ENCODE results near the gene ZNF428. TPM values are rescaled to one million over a fixed set of nuclear protein-coding genes. Genes with fewer than 3 reads are reported as not detected.
A peak's percentile ranks its signal among the peaks of the same experiment; 100 is the strongest.

ZNF428 gene
- polyA plus RNA-seq, 3 donors = 3.8 to 5.6 (median 3.9) TPM

DNA sequence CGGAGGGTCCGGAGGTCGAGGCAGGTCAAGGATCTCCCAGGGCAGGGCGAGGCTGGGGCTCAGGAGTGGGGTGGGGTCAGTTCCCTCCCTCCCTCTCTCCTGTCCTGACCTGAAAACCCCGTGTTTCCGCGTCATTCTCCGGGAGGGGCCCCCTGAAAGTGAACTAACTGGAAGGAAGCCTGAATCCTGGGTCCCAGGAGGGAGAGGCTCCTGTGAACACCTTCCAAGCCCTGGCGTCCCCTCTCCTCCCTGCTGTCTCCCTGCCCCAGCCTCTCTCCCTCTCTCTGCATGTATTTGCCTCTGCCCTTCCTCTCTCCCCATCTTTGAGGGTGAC is 21.0 kb upstream of the ZNF428 start:
- H3K36me3 ChIP-seq (replicated peaks in 1 of 2; ENCODE audit: control insufficient read depth in 1 of 2, insufficient read depth in 2 of 2, low read length in 2 of 2) = no peaks in the 10 kb centered on the region
- Mint-ChIP-seq H3K4me3 (peak overlapping the region; percentile 70 to 86), H3K36me3 (peaks cover 17 to 19% of the 10 kb centered on the region in 2 donors), H3K27me3 (ENCODE audit: low read depth in 3 of 3) (peaks cover 48 to 56% (median 52%) of the 10 kb centered on the region in 3 donors), H3K4me1 (peaks cover 17% of the 10 kb centered on the region), H3K27ac (peak overlapping the region in 1 of 7 donors; percentile 36), H3K9me3 (peaks cover 0 to 23% (median 11%) of the 10 kb centered on the region in 7 donors)
- no peak overlapping the region for H3K9ac ChIP-seq (ENCODE audit: insufficient read depth, low read length, poor library complexity, severe bottlenecking)
- H3K27ac ChIP-seq (ENCODE audit: low read depth in 1 of 2, low read length in 2 of 2) = no peak overlapping the region
- peaks cover 7% of the 10 kb centered on the region for H4K20me1 ChIP-seq (ENCODE audit: insufficient read depth, low read length)
- DNase-seq = no peak
- H3K9me3 ChIP-seq (replicated peaks in 1 of 2; ENCODE audit: control insufficient read depth in 1 of 2, insufficient read depth in 1 of 2, low read length in 2 of 2) = peaks cover 0 to 14% of the 10 kb centered on the region in 2 donors
- TF ChIP-seq, protein P1, sequence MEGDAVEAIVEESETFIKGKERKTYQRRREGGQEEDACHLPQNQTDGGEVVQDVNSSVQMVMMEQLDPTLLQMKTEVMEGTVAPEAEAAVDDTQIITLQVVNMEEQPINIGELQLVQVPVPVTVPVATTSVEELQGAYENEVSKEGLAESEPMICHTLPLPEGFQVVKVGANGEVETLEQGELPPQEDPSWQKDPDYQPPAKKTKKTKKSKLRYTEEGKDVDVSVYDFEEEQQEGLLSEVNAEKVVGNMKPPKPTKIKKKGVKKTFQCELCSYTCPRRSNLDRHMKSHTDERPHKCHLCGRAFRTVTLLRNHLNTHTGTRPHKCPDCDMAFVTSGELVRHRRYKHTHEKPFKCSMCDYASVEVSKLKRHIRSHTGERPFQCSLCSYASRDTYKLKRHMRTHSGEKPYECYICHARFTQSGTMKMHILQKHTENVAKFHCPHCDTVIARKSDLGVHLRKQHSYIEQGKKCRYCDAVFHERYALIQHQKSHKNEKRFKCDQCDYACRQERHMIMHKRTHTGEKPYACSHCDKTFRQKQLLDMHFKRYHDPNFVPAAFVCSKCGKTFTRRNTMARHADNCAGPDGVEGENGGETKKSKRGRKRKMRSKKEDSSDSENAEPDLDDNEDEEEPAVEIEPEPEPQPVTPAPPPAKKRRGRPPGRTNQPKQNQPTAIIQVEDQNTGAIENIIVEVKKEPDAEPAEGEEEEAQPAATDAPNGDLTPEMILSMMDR (IDR thresholded peaks at IDR 0.05) = no peak
- H2AFZ ChIP-seq (ENCODE audit: insufficient read depth, low read depth, low read length, poor library complexity, severe bottlenecking) = no peak overlapping the region
- intact Hi-C loops (cut with micrococcal nuclease) = no loop called here
- peaks cover 36 to 48% of the 10 kb centered on the region in 2 donors for H3K27me3 ChIP-seq (ENCODE audit: control insufficient read depth in 2 of 2, insufficient read depth in 2 of 2, low read length in 2 of 2)
- peak overlapping the region; percentile 67 for H3K4me2 ChIP-seq (replicated peaks; ENCODE audit: extremely low read depth, low read length, poor library complexity, severe bottlenecking)
- peaks cover 6 to 7% of the 10 kb centered on the region in 2 donors for H3K4me1 ChIP-seq (ENCODE audit: control insufficient read depth in 1 of 2, insufficient read depth in 2 of 2, low read length in 2 of 2)
- H3K79me2 ChIP-seq (ENCODE audit: insufficient read depth, low read length) = no peaks in the 10 kb centered on the region
- WGBS (ENCODE audit: insufficient coverage) = 13% methylated on average over 3 of the region's 9 CpGs
- H3K4me3 ChIP-seq (replicated peaks in 1 of 3; ENCODE audit: low read depth in 2 of 3, low read length in 3 of 3) = peak overlapping the region in 1 of 3 experiments; percentile 62

DNA sequence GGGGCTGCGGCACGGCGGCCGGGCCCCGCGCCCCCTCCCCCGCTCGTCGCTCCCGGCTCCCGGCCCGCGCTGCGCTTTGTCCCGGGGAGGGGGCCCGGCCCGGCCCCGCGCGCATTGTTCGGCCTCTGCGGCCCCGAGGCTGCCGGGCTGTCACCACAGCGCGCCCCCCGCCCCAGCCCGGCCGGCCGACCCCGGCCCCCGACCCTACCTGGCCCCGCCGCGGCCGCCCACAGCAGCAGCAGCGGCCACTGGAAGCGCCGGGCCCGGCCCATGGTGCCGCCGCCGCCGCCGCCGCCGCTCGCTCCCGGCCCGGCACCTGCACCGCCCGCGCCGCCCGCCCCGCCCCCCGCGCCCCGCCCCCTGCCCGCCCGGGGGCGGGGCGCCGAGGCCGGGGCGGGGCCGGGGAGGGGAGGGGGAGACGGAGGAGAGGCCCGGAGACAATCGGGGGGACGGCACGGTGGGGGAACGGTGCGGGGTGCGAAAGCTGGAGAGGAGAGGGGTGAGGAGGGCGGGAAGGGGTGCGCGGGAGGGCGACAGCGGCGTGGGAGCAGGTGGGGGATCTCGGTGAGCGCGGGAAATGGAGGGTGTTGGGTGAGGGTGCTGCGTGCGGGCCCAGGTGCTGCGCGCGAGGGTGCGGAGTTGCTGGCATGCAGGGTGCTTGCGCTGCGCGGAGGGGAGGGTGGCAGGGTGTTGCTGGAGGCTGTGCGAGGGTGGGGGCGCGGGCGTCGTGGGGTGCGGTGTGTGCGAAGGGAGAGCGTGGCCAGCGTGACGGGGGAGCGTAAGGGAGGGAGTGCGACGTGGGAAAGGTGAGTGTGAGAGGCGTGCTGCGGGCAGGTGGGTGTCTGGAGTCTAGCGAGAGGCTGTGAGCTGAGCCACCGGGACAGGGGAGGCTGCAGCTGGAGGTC is 20.3 kb upstream of the ZNF428 start, which contains the start of gene CADM4:
CADM4 (minus strand) TSS at position 332 of the 905 bp plus-strand sequence; CDS start at position 272, 60 bp downstream.
- peak within 1 kb of the TSS; percentile 70 to 88 for H3K4me3 Mint-ChIP-seq
- Histone ChIP-seq H3K27ac (ENCODE audit: low read depth in 1 of 2, low read length in 2 of 2) (no peak within 1 kb of the TSS), H3K9me3 (replicated peaks in 1 of 2; ENCODE audit: control insufficient read depth in 1 of 2, insufficient read depth in 1 of 2, low read length in 2 of 2) (peaks cover 0 to 14% of the 10 kb centered on the region in 2 donors), H3K27me3 (ENCODE audit: control insufficient read depth in 2 of 2, insufficient read depth in 2 of 2, low read length in 2 of 2) (peaks cover 36 to 54% of the 10 kb centered on the region in 2 donors), H3K9ac (ENCODE audit: insufficient read depth, low read length, poor library complexity, severe bottlenecking) (no peak within 1 kb of the TSS), H3K4me3 (replicated peaks in 1 of 3; ENCODE audit: low read depth in 2 of 3, low read length in 3 of 3) (peak within 1 kb of the TSS in 1 of 3 experiments; percentile 62), H3K4me1 (ENCODE audit: control insufficient read depth in 1 of 2, insufficient read depth in 2 of 2, low read length in 2 of 2) (peaks cover 6 to 7% of the 10 kb centered on the region in 2 donors), H3K79me2 (ENCODE audit: insufficient read depth, low read length) (no peaks in the 10 kb centered on the region), H4K20me1 (ENCODE audit: insufficient read depth, low read length) (peaks cover 7% of the 10 kb centered on the region), H3K36me3 (replicated peaks in 1 of 2; ENCODE audit: control insufficient read depth in 1 of 2, insufficient read depth in 2 of 2, low read length in 2 of 2) (no peaks in the 10 kb centered on the region), H2AFZ (ENCODE audit: insufficient read depth, low read depth, low read length, poor library complexity, severe bottlenecking) (no peak within 1 kb of the TSS), H3K4me2 (replicated peaks; ENCODE audit: extremely low read depth, low read length, poor library complexity, severe bottlenecking) (peak within 1 kb of the TSS; percentile 67)
- intact Hi-C loops (cut with micrococcal nuclease) = no loop called here
- peaks cover 13 to 19% of the 10 kb centered on the region in 2 donors for H3K36me3 Mint-ChIP-seq
- H3K4me1 Mint-ChIP-seq = peaks cover 20% of the 10 kb centered on the region
- peaks cover 52 to 62% (median 55%) of the 10 kb centered on the region in 3 donors for H3K27me3 Mint-ChIP-seq (ENCODE audit: low read depth in 3 of 3)
- WGBS (ENCODE audit: insufficient coverage) = under 1% methylated on average over 109 of the region's 110 CpGs
- TF ChIP-seq, protein P1 (IDR thresholded peaks at IDR 0.05) = no peak
- peak within 1 kb of the TSS in 3 of 7 donors; percentile 36 to 89 (median 71) for H3K27ac Mint-ChIP-seq
- peaks cover 0 to 23% (median 11%) of the 10 kb centered on the region in 7 donors for H3K9me3 Mint-ChIP-seq
- no peak for DNase-seq
